HG03575 (cell line): Measurements from ENCODE around the gene ADAMTS17.

ENCODE experiments used
- ATAC-seq: cut with Tn5 transposase; IDR thresholded peaks from one replicate; pipeline ENCODE4 v1.9.1; 2021; ENCODE audit not compliant: unreplicated experiment, insufficient number of reproducible peaks, low FRiP score; ENCODE audit errors: extremely low read depth

The ADAMTS17 gene

DNA sequence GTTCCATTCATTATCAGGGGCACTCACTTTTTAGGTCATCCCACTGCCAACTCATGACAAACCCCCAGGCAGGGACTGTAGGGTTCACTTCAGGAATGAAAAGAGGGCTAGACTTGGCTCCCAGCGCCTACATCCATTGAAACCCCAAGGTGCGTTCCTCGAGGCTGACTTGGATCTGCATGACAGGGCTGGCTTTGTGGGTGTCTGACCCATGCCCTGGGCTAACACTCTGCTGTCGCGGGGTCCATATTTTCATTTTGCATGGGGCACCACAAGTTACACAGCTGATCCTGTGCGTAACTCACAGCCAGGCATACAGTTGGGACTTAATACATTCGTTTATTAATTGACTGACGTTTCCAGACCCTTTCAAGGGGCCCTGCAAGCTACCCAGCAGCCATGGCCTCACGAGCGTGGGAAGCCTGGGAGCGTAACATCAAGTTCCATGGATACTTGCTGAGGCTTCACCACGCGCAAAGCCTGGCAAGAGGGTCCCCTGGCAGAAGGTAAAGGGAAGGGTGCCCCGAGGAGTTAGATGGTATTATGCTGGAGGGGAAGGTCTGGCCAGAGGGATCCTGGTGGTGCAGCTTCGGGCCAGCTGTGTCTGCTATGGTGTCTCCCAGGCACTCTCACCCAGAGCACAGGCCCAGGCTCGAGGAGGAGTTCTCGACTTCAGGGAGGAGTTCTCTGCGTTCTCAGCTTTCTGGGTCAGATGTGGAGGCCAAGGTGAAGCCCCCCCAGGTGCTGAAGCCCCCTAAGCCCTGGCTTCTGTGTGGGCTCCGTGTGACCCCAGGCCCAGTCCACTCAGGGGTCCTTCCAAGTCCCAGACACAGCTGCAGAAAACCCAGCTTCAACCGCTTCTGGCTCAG, 85.4 kb downstream of the ADAMTS17 start:
- no peak for ATAC-seq

DNA sequence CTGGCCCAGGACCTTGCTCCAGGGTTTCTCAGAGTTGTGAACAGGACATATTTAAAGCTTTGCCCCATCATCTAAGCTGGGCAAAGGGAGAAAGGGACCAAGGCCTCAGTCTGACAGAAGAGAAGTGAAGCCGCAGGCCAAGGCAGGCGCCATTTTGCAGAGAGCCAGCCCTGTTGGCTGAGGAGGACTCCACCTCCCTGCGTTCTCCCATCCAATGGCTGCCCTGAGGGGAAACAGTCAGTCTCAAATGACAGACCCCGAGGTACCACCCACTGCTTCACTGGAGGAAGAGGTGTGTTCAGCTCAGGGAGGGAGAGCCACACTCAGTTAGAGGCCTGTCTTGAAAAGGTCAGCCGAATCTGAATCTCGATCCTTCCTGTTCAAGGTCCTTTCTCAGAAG, 86.1 kb downstream of the ADAMTS17 start:
- no peak for ATAC-seq

DNA sequence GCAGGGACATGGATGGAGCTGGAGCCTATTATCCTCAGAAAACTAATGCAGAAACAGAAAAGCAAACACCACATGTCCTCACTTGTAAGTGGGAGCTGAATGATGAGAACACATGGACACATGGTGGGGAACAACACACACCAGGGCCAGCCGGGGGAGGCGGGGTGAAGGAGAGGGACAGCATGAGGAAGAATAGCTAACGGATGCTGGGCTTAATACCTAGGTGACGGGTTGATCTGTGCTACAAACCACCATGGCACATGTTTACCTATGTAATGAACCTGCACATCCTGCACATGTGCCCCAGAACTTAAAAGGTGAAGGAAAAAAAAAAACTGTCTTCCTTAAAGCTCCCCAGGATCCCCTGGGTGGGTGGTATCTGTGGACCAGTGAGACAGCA, 87.1 kb downstream of the ADAMTS17 start:
- ATAC-seq = no peak

DNA sequence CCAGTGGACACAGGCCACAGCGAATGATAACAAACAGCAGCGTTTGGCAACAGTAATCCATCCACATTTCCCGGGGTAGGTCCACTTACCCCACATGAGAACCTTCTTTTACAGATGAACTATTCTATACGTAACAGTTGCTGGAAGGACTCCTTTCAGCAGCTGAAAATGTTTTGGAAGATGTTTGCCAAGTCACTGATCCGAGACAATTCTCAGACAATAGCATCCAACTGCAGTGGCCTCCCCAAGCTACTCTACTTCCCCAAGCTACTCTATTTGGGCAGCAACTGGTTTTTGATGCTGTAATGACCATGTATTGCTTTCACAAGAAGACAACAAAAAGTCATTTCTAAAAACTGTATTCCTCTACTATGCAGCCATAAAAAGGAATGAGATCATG, 87.5 kb downstream of the ADAMTS17 start:
- no peak for ATAC-seq

DNA sequence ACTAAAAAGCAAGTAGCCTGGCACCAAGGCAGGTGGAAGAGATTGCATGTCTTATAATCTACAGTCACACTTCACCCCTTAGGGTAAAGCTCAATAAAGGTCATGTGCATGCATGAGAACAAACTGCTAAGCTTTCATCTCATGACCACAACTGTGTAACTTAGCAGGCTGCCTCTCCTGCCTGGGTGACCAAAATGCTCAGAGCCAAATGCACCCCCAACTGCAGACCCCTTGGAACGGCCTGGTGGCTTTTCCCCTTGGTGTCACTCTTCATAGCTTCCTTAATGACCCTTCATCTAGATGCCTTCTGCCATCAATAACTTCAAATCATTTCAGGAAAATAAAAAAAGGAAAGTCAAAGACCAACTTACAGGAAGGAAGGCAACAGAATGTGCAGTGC, 88.1 kb downstream of the ADAMTS17 start:
- ATAC-seq = no peak

DNA sequence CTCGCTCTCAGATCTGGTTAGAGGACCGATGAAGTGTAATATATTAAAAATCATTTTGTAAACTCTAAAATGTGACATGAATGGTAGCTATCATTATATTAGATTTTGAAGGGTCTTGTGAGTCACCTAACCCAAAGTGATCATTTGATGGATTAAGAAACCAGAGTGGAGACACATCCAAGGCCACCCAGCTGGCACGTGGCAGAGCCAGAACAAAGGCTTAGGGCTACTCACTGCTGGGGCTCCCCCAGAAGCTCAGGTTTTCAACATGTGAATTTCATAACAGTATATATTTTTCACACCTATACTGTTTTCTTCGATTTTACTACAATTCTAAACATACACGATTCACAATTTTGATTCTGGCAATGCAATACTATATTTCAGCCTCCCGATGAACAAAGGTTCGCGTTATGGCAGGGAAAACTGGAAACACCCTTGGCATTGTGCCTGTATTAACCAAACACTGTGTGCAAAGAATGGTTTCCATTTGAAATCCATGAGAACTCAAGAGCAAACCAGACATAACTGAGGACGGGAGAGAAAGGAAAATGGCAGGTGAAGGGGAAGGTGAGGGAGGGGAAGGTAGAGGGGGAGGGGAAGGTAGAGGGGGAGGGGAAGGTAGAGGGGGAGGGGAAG, 88.9 kb downstream of the ADAMTS17 start:
- no peak for ATAC-seq

DNA sequence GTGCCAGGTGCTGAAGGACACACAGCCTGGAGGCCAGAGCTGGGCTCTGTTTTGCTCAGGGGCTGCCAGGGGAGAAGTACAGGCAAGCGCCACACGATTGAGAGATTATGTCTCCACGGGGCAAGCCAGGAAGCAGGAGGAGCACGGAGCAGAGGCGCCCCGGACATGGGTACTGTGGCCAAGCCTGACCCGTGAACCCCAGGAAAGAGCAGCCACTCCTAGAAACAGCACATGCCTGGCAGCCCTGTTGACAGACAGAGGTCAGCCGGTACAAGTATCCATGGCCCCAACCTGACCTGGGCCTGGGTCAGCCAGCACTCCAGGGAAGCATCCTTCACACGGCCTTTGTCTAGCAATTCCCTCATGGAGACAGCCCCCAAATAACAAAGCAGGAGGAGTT, 89.4 kb downstream of the ADAMTS17 start:
- no peak for ATAC-seq

DNA sequence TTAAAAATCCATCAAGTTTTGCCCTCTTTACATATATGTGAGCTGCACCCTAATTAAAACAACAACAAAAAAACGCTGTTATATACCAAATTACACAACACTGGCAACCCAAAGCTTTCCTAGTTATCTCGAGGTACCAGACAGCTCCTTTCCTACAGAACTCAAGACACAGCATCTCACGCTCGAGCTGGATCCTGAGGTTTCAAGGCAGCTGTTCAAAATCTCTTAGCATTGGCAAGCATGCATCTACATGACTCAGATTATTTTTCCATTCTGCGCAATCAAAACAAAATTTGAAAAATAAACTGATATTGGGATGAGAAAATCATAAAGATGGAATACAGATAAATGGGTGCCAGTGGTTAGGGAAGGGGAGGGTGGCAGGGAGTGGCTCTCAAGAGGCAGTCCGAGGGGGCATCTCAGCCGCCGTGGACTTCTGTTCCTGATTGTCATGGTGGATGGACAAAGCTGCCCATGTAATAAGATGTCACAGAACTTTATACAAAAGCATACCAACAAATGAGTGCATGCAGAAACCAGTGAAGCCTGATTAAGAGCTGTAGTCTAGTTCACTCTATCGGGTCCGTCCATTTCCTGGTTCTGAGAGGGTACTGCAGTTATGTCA, 91.5 kb downstream of the ADAMTS17 start:
- ATAC-seq = no peak

DNA sequence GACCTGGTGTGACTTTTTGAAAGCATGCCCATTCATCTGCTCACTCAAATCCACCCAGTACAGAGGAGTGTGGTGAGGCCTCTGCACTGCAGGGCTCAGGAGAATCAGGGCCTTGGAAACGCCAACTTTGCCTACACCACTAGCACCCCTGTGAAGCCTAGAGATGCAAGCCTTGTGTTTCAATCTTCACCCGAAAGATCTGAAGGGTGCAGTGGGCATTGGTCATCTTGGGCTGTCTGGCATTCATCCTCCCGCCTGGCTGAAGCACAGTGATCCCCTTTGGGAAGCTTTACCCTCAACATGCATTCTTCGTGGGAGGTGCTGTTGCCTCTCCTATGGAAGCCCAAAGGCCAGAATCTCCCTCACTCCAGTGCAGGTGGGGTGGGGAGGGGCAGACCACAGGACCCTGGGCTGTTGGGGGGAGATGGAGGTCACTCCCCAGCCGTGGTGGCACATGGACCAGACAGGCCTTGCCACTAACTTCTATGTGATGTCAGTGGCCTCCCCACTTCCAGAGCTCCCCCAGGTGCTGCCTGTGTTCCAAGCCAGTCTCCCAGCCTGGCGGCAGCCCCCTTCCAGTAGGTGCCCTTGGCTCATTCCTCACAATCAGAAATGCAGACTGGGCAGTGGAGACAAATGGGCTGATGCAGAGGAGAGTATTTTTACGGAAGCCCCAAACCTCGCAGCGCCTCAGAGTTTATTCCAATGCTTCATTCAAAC, 92.5 kb downstream of the ADAMTS17 start:
- ATAC-seq = no peak

DNA sequence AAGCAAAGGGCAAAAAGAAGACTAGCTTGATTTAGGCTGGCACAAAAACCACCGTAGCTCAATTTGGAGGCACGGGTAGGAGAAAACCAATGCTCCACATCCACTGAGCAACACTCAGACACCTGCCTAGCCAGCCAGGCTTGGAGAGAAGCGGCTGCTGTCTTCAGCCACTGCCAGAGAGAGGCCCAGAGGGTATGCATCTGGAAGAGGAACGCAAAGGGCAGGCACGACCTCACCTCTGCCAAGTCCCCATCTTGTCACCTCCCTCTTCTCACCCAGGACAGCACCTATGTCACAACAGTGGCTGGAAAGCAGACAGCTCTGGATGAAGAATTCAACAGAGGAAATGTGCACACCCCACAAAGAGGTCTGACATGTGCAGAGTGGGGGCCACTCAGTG, 93.5 kb downstream of the ADAMTS17 start:
- no peak for ATAC-seq

DNA sequence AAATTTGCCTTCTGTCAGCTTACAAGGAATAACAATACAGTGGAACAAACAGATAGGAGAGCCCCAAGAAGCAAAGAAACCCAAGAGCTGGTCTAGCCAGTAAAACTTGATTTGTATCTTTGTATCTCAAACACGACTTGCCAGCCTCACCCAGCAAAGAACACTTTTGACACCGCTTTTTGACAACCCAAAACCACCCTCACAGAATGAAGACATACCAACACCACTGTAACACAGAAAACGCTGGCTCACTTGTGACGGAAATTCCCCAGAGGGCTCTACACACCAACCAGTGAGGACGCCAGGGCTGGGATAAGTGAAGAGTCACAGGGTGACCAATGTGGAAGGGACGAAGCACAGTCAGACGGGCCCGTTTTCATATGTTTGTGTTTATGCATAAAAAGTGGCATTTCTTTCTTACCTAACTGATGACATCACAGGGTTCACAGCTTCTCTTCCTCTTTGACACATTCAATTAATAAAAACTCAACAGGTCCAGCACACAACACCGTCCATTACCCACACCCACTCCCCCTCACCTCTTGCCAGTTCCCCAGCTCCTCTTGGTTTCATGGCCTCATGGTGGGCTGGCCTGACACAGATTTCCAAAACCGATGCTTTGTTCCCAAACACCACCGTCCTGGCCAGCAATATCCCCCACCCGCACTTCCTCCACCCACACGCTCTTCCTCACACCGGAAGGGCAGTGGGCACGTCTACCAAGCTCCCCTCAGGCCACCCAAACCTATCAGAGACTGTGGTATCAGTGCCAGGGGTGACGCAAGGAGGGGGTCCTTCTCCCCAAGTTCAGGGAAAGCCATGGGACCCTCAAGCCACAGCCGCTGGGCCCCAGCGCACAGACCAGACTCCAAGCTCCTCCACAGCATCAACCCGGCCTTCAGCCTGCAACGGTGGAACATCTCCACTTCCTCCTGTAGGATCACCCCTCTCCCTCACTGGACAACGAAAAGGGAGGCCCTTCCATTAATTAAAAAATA, 94.2 kb downstream of the ADAMTS17 start:
- no peak for ATAC-seq

DNA sequence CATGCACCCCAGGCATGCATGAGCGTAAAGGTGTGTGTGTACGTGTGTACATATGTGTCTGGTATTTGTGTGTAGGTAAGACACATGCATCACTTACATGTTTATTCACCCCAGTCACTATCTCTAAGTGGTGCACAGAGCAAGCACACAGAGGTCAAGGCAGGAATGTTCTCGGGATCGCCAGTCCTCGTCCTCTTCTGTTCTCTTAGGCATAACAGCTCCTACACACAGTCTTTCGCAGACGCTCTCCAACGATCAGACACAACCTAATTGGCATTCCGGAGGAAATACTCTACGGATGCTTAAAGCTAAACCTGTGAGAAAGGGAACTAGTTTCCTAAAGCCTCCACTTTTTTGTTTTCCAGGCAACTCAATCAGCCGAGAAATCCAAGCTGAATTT, 95.9 kb downstream of the ADAMTS17 start:
- ATAC-seq = no peak

DNA sequence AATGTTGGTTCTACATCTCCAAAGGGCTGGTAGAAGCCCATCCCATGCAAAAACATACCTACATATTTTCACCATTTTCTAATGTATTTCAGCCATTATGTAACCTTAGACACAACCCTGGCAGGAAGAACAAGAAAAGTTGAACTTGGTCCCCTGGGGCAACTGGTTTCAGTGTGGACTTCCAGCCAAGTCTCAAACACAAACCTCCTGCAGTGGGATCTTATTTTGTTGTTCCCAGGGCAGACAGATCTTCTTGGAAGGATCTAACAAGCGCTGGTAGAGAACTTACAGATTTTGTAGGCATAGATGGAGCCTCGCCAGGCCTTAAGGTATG, 96.3 kb downstream of the ADAMTS17 start:
- ATAC-seq = no peak

DNA sequence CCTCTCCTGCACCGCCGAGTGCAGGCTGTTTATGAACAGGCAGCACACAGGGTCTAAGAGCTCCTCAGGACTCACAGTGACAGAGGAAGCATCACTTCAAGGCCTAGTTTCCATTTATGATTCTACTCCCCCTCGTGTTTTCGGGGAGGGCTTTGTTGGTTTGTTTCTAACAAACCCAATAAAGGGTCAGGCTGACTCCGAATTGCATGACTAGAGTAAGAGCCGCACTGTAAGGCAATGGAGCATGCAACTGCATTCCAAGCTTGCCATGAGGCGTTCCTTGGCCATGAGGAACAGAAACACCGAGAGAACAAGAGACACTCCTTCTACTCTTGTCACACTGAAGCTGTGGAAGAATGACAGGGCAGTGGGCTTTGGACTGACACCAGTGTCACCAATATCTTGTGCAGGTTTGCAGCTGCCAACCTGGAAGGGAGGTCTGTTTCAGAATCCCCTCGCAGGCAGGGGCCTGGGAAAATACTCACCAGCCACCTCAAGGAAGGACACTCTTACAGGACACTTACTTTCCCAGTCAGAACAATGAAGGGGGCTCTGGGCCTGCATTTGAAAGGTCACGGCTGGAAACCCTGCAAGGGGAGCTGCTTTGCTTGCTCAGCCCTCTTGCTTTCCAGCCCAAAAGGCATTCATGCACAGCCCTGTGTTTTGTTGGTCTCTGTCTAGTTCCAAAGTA, 96.8 kb downstream of the ADAMTS17 start:
- no peak for ATAC-seq

DNA sequence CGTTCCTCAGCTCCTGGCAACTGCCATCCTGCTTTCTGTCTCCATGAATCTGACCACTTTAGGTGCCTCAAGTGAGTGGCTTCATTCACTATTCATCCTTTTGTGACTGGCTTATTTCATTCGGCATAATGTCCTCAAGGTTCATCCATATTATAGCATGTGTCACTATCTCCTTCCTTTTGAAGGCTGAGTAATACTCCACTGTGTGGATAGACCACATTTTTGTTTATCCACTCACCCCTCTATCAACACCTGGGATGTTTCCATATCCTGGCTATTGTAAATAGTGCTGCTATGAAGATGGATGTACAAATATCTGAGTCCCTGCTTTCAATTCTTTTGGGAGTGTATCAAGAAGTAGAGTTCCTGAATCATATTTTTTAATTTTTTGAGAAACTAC, 98.8 kb downstream of the ADAMTS17 start:
- no peak for ATAC-seq

DNA sequence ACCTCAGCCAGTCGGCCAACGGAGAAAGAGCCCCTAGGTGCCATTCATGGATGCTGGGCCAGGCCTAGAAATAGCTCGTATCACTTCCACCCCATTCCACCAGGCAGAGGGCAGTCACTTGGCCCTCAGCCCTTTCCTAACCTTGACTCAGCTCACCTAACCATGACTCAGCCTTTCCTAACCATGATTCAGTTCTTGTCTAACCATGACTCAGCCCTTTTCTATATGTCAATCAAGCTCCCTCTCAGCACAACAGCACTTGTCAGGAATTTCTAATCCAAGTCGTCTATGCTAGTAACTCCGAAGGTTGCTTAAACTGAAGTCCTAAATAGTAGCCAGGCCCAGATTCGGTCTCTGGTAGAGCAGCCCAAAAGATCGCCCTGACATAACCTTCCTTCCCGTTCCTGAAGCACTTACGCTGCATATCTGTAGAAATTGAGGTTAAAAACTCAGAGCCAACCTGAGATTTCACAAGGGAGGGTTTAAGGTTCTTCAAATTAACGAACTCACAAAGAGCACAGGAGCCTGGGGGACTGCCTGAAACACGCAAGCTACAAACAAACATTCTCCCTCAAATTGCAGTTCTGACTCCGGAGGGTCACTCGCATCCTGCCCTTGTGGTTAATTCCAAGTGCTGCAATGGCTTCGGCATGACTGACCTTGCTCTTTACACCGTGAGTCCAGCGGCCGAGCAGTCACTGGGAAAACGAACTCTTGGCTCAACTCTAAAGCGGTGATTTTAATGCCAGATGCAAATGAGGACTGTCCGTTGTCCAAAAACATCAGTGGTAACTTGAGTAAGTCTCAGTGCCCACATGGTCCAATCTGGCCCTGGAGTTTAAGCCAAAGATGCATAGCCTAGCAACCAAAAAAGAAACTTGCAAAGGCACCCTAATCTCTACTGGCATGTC, 99.9 kb downstream of the ADAMTS17 start:
- no peak for ATAC-seq
